DOHH2 (cell line): ENCODE measurements around the gene CHST10.

Experiments
- H3F3A ChIP-seq: fragments of 200-600 bp; sonication (generic), shearing (Covaris generic); 2 replicates; pipeline ENCODE4 v1.6.0; 2016; ENCODE audit warnings: antibody characterized with exemption, mild to moderate bottlenecking; ENCODE audit not compliant: control insufficient read depth, insufficient read depth
- H3K27ac ChIP-seq: fragments of 200-600 bp; sonication (generic); 2 replicates; pipeline ENCODE4 v1.5.1; 2014; ENCODE audit warnings: low read depth, mild to moderate bottlenecking, low read length, moderate library complexity
- H3K27me3 ChIP-seq: fragments of 200-600 bp; sonication (generic); 2 replicates; pipeline ENCODE4 v1.6.1; 2014; ENCODE audit warnings: mild to moderate bottlenecking, low read length, mixed read lengths; ENCODE audit not compliant: control insufficient read depth
- H3K36me3 ChIP-seq: fragments of 200-600 bp; sonication (generic); 2 replicates; pipeline ENCODE4 v1.6.1; 2014; ENCODE audit warnings: mild to moderate bottlenecking, low read length, moderate library complexity, mixed read lengths; ENCODE audit not compliant: control insufficient read depth
- H3K4me1 ChIP-seq: fragments of 200-600 bp; sonication (generic); 2 replicates; pipeline ENCODE4 v1.6.1; 2014; ENCODE audit warnings: mild to moderate bottlenecking, low read length, mixed read lengths; ENCODE audit not compliant: control insufficient read depth
- H3K4me2 ChIP-seq: fragments of 200-600 bp; sonication (generic); 2 replicates; pipeline ENCODE4 v1.6.0; 2014; ENCODE audit warnings: mild to moderate bottlenecking, low read length, moderate library complexity
- H3K4me3 ChIP-seq: fragments of 200-600 bp; sonication (generic); 2 replicates; pipeline ENCODE4 v1.5.1; 2014; ENCODE audit warnings: mild to moderate bottlenecking, low read length, mixed read lengths
- H3K79me2 ChIP-seq: fragments of 200-600 bp; sonication (generic); 2 replicates; pipeline ENCODE4 v1.6.1; 2014; ENCODE audit warnings: mild to moderate bottlenecking, low read length, mixed read lengths; ENCODE audit not compliant: control insufficient read depth
- H3K9me2 ChIP-seq: fragments of 200-600 bp; sonication (generic); replicated peaks from 2 replicates; pipeline ENCODE4 v1.6.1; 2014; ENCODE audit warnings: mild to moderate bottlenecking, low read length, mixed read lengths; ENCODE audit not compliant: control insufficient read depth
- H3K9me3 ChIP-seq: fragments of 200-600 bp; sonication (generic); 2 replicates; pipeline ENCODE4 v1.6.1; 2014; ENCODE audit warnings: antibody characterized with exemption, low read length, mixed read lengths; ENCODE audit not compliant: control insufficient read depth, insufficient read depth
- H4K20me1 ChIP-seq: fragments of 200-600 bp; sonication (generic); 2 replicates; pipeline ENCODE4 v1.6.0; 2014; ENCODE audit warnings: low read depth, mild to moderate bottlenecking, antibody characterized with exemption, low read length, moderate library complexity; ENCODE audit not compliant: control insufficient read depth, insufficient read depth
- CTCF ChIP-seq: fragments of 200-600 bp; sonication (generic); IDR thresholded peaks from one replicate; pipeline ENCODE4 v1.5.1; 2014; ENCODE audit warnings: antibody characterized with exemption, mild to moderate bottlenecking, low read depth, low read length; ENCODE audit not compliant: poor library complexity, severe bottlenecking
- EZH2phosphoT487 ChIP-seq: fragments of 200-600 bp; sonication (generic); IDR thresholded peaks from 2 replicates; pipeline ENCODE4 v1.6.1; 2017; ENCODE audit warnings: borderline replicate concordance, mild to moderate bottlenecking, antibody characterized with exemption, low read length, moderate library complexity, mixed read lengths

Gene CHST10

GRCh38 chr2:100405403-100406119 is 11.9 kb downstream of the CHST10 start:
- H3K9me3 ChIP-seq = no peaks in the 10 kb centered on the region
- H3K9me2 ChIP-seq = no peaks in the 10 kb centered on the region
- peaks cover 26% of the 10 kb centered on the region for H3K36me3 ChIP-seq
- no peak overlapping the region for H3K4me3 ChIP-seq
- H3K4me2 ChIP-seq = no peak overlapping the region
- no peaks in the 10 kb centered on the region; the same call in 1 of the 2 replicates for H4K20me1 ChIP-seq
- no peaks in the 10 kb centered on the region for H3K4me1 ChIP-seq
- no peak overlapping the region for H3K27ac ChIP-seq
- TF ChIP-seq EZH2phosphoT487 (no peak), CTCF (no peak)
- no peaks in the 10 kb centered on the region for H3K27me3 ChIP-seq
- H3F3A ChIP-seq = no peaks in the 10 kb centered on the region
- H3K79me2 ChIP-seq = no peaks in the 10 kb centered on the region

GRCh38 chr2:100404411-100404810 is 13.1 kb downstream of the CHST10 start:
- peaks cover 26% of the 10 kb centered on the region for H3K36me3 ChIP-seq
- no peaks in the 10 kb centered on the region for H3K9me3 ChIP-seq
- no peak overlapping the region for H3K4me3 ChIP-seq
- no peaks in the 10 kb centered on the region for H3K9me2 ChIP-seq
- no peak overlapping the region for H3K4me2 ChIP-seq
- no peak overlapping the region for H3K27ac ChIP-seq
- no peaks in the 10 kb centered on the region for H3K27me3 ChIP-seq
- no peaks in the 10 kb centered on the region for H4K20me1 ChIP-seq
- H3K4me1 ChIP-seq = no peaks in the 10 kb centered on the region
- no peaks in the 10 kb centered on the region for H3F3A ChIP-seq
- no peaks in the 10 kb centered on the region for H3K79me2 ChIP-seq
- TF ChIP-seq CTCF (no peak), EZH2phosphoT487 (no peak)

- Histone ChIP-seq H3K4me2 (no peak overlapping the region), H4K20me1 (no peaks in the 10 kb centered on the region), H3K36me3 (peaks cover 26% of the 10 kb centered on the region), H3F3A (no peaks in the 10 kb centered on the region), H3K9me2 (no peaks in the 10 kb centered on the region), H3K4me1 (no peaks in the 10 kb centered on the region), H3K27ac (no peak overlapping the region), H3K27me3 (no peaks in the 10 kb centered on the region), H3K79me2 (no peaks in the 10 kb centered on the region), H3K9me3 (no peaks in the 10 kb centered on the region), H3K4me3 (no peak overlapping the region)
- no peak for TF ChIP-seq CTCF
- no peak for TF ChIP-seq EZH2phosphoT487
Observed at GRCh38 chr2:100403722-100404121, 13.7 kb downstream of the CHST10 start.

- peaks cover 19% of the 10 kb centered on the region for H3K36me3 ChIP-seq
- no peak overlapping the region for H3K27ac ChIP-seq
- no peaks in the 10 kb centered on the region; the same call in 1 of the 2 replicates for H3K4me1 ChIP-seq
- no peak overlapping the region for H3K4me2 ChIP-seq
- H4K20me1 ChIP-seq = no peaks in the 10 kb centered on the region
- no peaks in the 10 kb centered on the region for H3F3A ChIP-seq
- no peaks in the 10 kb centered on the region for H3K9me3 ChIP-seq
- H3K4me3 ChIP-seq = no peak overlapping the region
- H3K27me3 ChIP-seq = no peaks in the 10 kb centered on the region
- H3K9me2 ChIP-seq = no peaks in the 10 kb centered on the region
- TF ChIP-seq EZH2phosphoT487 = no peak
- no peak for TF ChIP-seq CTCF
- no peaks in the 10 kb centered on the region for H3K79me2 ChIP-seq
Observed at GRCh38 chr2:100401268-100401667, 16.2 kb downstream of the CHST10 start.
